Aortic smooth muscle cell (primary cell): ENCODE data around the gene ATG3. TPM values are rescaled to one million over a fixed set of nuclear protein-coding genes. Genes with fewer than 3 reads are reported as not detected.

Source experiments
- total RNA-seq: library from RNA; depleted of rRNA; stranded (reverse); fragments of >200 nt; gene quantifications from 2 replicates; pipeline ENCODE4 v1.2.3, GENCODE V29; 2014

Gene ATG3
- 109 and 122 TPM in 2 replicates for total RNA-seq

GRCh38 chr3:112561734-112562529 is at the start of gene ATG3, which contains the start of gene SLC35A5:
ATG3 (minus strand) TSS chr3:112561962; CDS start chr3:112561528, 434 bp downstream.
SLC35A5 (plus strand) TSS chr3:112562045; CDS start chr3:112563404, 1,359 bp downstream.

GRCh38 chr3:112498914-112499711 is 62.6 kb downstream of the ATG3 start, which contains the start of gene BTLA:
BTLA (minus strand) TSS chr3:112499472; CDS start chr3:112499358, 114 bp downstream.

Other genes with a start within 250 kb of the ATG3 start
- gene CD200, start 228.8 kb downstream of the ATG3 start, total RNA-seq = 4.0 and 6.1 TPM in 2 replicates
- 0.06 and 0.13 TPM in 2 replicates for gene BTLA, start 62.5 kb downstream of the ATG3 start, total RNA-seq
- 41.6 and 43.0 TPM in 2 replicates for gene SLC35A5, start 83 bp upstream of the ATG3 start, total RNA-seq
- 378 and 1,219 TPM in 2 replicates for gene CCDC80, start 79.2 kb upstream of the ATG3 start, total RNA-seq